ENCODE data around the gene EFNA3. TPM values are rescaled to one million over a fixed set of nuclear protein-coding genes. Genes with fewer than 3 reads are reported as not detected.

EFNA3 gene
- total RNA-seq, 1 donor from 2014 or later: 2.3 TPM

GRCh38 chr1:155048449-155049334, 29.9 kb upstream of the EFNA3 start:
- intact Hi-C loops (cut with micrococcal nuclease): loop anchor here (5.0 kb wide), 1 partner anchor 119 kb away; no protein-coding TSS in a partner anchor

DNA sequence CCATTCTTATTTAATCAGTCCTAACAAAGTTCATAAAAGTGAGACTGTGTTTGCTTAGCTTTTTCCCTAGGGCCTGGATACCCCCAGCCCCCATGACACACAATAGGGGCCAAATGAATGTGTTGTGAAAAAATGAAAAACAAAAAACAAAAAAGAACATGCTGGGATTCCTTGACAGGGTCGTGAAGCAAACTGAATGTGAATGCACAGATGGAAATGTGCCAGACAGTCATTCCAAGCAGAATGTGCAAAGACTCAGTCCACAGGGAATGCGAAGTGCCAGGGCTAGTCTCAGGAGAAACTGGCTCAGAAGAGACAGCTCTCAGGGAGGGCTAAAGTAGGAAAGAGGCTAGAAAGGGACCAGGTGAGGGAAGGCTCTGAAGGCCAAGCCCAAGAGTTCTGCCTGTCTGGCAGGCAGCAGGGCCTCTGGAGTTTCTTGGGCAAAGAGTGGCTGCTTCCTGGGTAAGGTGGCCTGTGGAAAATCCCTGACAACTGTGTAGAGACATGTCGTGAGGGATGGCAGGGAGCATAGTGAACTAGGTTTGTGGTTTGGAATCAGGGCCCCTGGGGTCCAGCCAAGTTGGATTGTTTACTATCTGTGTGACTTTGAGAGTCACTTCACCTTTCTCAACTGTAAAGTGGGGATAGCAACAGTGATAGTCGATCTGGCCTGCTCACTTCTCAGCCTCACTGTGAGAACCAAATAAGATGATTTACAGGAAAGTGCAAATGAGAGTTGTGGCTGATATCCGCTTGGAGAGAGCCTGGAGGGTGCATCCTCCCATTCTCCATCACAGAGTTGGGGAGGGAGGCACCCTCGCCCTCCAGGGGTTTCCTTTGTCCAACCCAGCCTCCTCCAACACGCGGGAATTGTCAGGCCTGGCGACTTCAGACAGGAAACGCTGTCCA, 28.7 kb upstream of the EFNA3 start:
- intact Hi-C loops (cut with micrococcal nuclease): loop anchor here (1.0 to 5.0 kb wide), 4 partner anchors 37 to 117 kb away; partner anchors contain the start of genes CKS1B and FLAD1

- intact Hi-C loops (cut with micrococcal nuclease): loop anchor here (1.0 to 2.0 kb wide), 7 partner anchors 11 to 491 kb away; partner anchors contain the start of genes CKS1B, FLAD1 and ZBTB7B
Measured at GRCh38 chr1:155050560-155051341, 27.9 kb upstream of the EFNA3 start, which contains the start of gene ADAM15. Gene ADAM15, plus strand, starts transcription at chr1:155051316. Its CDS starts 71 bp downstream, at chr1:155051387.

DNA sequence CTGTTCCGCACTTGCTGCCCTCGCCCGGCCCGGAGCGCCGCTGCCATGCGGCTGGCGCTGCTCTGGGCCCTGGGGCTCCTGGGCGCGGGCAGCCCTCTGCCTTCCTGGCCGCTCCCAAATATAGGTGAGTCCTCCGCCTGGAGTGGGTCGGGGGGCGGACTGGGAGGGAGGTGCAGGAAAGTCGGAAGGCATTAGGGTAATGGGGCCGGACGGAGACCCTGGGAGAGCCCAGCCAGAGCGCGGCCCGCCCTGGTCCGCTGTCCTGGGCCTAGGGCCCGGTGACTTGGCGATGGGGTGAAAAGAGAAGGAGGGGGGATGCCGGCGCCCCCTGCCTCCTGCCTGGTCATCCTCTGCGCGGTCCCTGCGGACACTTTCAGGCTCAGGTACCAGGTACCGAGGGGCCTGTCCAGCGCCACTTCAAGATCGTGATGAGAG, 27.3 kb upstream of the EFNA3 start:
- intact Hi-C loops (cut with micrococcal nuclease): loop anchor here (1.0 to 2.0 kb wide), 6 partner anchors 10 to 492 kb away; partner anchors contain the start of genes FLAD1 and ZBTB7B

- intact Hi-C loops (cut with micrococcal nuclease): loop anchor here (1.0 to 2.0 kb wide), 6 partner anchors 9 to 493 kb away; partner anchors contain the start of genes FLAD1 and ZBTB7B
Measured at GRCh38 chr1:155051777-155052398, 26.7 kb upstream of the EFNA3 start.

GRCh38 chr1:155052439-155053395, 25.9 kb upstream of the EFNA3 start:
- intact Hi-C loops (cut with micrococcal nuclease): no loop called here

GRCh38 chr1:155053531-155054105, 25.0 kb upstream of the EFNA3 start:
- intact Hi-C loops (cut with micrococcal nuclease): no loop called here

DNA sequence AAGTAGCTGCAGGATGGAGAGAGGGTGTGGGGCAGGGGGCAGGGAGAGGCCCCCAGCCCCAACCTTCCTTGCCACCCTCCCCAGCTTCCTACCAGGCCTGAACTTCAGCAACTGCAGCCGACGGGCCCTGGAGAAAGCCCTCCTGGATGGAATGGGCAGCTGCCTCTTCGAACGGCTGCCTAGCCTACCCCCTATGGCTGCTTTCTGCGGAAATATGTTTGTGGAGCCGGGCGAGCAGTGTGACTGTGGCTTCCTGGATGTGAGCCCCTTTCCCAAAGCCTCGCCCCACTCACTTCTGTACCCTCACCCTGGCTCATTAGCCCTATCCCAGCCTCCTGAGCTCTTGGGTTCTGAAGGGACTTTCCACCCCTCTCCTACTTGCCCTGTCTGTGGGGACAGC, 21.5 kb upstream of the EFNA3 start:
- intact Hi-C loops (cut with micrococcal nuclease): no loop called here

- intact Hi-C loops (cut with micrococcal nuclease): no loop called here
Measured at GRCh38 chr1:155057788-155058211, 20.8 kb upstream of the EFNA3 start.

DNA sequence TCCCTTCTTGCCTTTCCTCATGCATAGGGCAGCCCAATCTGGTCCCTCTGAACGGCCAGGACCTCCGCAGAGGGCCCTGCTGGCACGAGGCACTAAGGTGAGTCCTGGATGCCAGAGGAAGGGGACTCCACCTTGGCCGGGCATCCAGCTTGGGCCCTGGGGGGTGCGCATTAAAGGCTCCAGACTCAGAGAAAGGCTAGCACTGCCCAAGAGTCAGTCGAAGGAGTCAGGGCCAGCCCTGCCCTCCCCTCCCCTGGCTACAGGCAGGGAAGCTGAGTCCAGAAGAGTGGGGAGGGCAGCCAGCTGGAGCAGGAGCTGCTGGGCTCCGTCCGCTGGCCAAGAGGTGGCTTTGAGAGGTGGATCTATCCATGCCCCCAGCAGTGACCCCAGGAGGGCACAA, 17.9 kb upstream of the EFNA3 start:
- intact Hi-C loops (cut with micrococcal nuclease): loop anchor here (1.0 to 5.0 kb wide), 9 partner anchors 9 to 582 kb away; partner anchors contain the start of genes ADAM15 and ADAR

DNA sequence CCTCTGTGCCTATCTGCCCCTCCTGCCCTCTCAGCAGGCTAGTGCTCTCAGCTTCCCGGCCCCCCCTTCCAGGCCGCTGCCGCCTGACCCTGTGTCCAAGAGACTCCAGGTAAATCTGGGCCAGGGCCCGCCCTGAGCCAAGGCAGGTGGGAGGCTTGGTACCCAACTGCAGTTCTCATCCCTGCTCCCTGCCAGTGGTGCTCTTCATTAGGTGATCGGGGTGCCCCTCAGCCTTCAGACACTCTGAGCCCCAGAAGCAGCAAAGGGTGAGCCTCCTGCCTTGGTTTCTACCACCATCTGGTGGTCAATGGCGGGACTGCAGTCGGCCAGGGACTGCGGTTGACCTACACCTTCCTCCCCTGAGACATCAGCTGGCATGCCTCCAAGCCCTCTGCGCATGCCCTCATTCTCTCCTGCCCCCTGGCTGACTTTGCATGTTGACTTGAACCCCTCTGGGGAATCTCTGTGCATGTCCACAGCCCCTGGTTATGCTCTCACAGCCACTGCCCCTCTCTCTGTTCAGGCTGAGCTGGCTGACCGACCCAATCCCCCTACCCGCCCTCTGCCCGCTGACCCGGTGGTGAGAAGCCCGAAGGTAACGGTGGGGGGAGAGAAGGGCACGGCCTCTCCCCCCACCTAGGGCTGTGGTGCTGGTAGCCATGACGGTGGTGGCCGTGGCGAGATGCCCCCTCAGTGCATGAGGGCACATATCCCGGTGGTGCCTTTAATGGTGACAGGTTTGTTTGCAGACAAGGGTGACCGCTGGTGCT, 17.1 kb upstream of the EFNA3 start:
- intact Hi-C loops (cut with micrococcal nuclease): loop anchor here (1.0 to 5.0 kb wide), 11 partner anchors 10 to 583 kb away; partner anchors contain the start of genes ADAM15, ADAR and PMVK

GRCh38 chr1:155062151-155062686, 16.4 kb upstream of the EFNA3 start:
- intact Hi-C loops (cut with micrococcal nuclease): loop anchor here (2.0 to 5.0 kb wide), 4 partner anchors 107 to 455 kb away; partner anchors contain the start of genes ADAR and PMVK

GRCh38 chr1:155062702-155063411, 15.8 kb upstream of the EFNA3 start:
- intact Hi-C loops (cut with micrococcal nuclease): loop anchor here (1.0 to 5.0 kb wide), 11 partner anchors 8 to 456 kb away; partner anchors contain the start of genes ADAR, CKS1B, DPM3 and FLAD1

GRCh38 chr1:155063550-155064110, 15.0 kb upstream of the EFNA3 start, which contains the start of gene EFNA4:
Gene EFNA4, plus strand, starts transcription at chr1:155063740. Its CDS starts 84 bp downstream, at chr1:155063824.
- intact Hi-C loops (cut with micrococcal nuclease): loop anchor here (1.0 to 5.0 kb wide), 11 partner anchors 8 to 456 kb away; partner anchors contain the start of genes ADAR, CKS1B, DPM3 and FLAD1

GRCh38 chr1:155064111-155064831, 14.4 kb upstream of the EFNA3 start:
- intact Hi-C loops (cut with micrococcal nuclease): loop anchor here (5.0 kb wide), 2 partner anchors 187 to 457 kb away; partner anchors contain the start of gene ADAR

Measured in T-helper 1 cell treated with Interleukin-12 subunit alpha and Interleukin-12 subunit beta and Interleukin-4 antibody, amounts not matched to agents 30 ng/mL and 1 ng/mL, for 36 hours (primary cell).